Keratinocyte (primary cell): Measurements from ENCODE around the gene MSMP. TPM values are rescaled to one million over a fixed set of nuclear protein-coding genes. Genes with fewer than 3 reads are reported as not detected.
A peak's percentile ranks its signal among the peaks of the same experiment; 100 is the strongest.

ENCODE experiments used
- DNase-seq: peaks from one replicate; pipeline ENCODE4 v3.0.0-alpha.2; 2011; ENCODE audit warnings: low read depth, missing footprints, low spot score
- FAIRE-seq: peaks from 2 replicates; lab custom pipeline; 2011; peaks lifted over from hg19 to GRCh38; lab: Jason Lieb, UNC
- H2AFZ ChIP-seq: 2 replicates; pipeline ENCODE4 v1.6.0; 2012; ENCODE audit warnings: low read length, control low read depth, inconsistent platforms; ENCODE audit not compliant: control insufficient read depth
- H3K27ac ChIP-seq: 2 replicates; pipeline ENCODE4 v1.5.1; 2011; ENCODE audit warnings: low read length; ENCODE audit not compliant: control insufficient read depth, insufficient read depth
- H3K27me3 ChIP-seq: 3 replicates; pipeline ENCODE4 v1.6.0; 2011; ENCODE audit warnings: low read length; ENCODE audit not compliant: control insufficient read depth, insufficient read depth; ENCODE audit errors: extremely low read depth
- H3K36me3 ChIP-seq, 2 experiments: 2 replicates in 1 of 2; 3 replicates in 1 of 2; pipeline ENCODE4 v1.5.1; 2011; ENCODE audit warnings: low read length in 2 of 2, mild to moderate bottlenecking in 1 of 2; ENCODE audit not compliant: control insufficient read depth in 2 of 2, insufficient read depth in 2 of 2; ENCODE audit errors: extremely low read depth in 1 of 2
- H3K4me1 ChIP-seq: 3 replicates; pipeline ENCODE4 v1.5.1; 2011; ENCODE audit warnings: low read length; ENCODE audit not compliant: control insufficient read depth, insufficient read depth; ENCODE audit errors: extremely low read depth
- H3K4me2 ChIP-seq: 3 replicates; pipeline ENCODE4 v1.6.0; 2011; ENCODE audit warnings: low read depth, low read length; ENCODE audit not compliant: control insufficient read depth, insufficient read depth; ENCODE audit errors: extremely low read depth
- H3K4me3 ChIP-seq, 3 experiments: fragments of 200-600 bp in 1 of 3; sonication (generic) in 1 of 3; 2 replicates in 2 of 3; 3 replicates in 1 of 3; pipeline ENCODE4 v1.5.1; 2011 to 2016; ENCODE audit warnings: low read length in 3 of 3, mild to moderate bottlenecking in 3 of 3, control low read depth in 2 of 3, inconsistent platforms in 1 of 3, low read depth in 1 of 3, mixed read lengths in 1 of 3, mixed run types in 1 of 3, moderate library complexity in 1 of 3; ENCODE audit not compliant: control insufficient read depth in 2 of 3, insufficient read depth in 2 of 3; ENCODE audit errors: extremely low read depth in 1 of 3
- H3K79me2 ChIP-seq: 2 replicates; pipeline ENCODE4 v1.6.0; 2012; ENCODE audit warnings: low read length; ENCODE audit not compliant: control insufficient read depth, insufficient read depth
- H3K9ac ChIP-seq: 3 replicates; pipeline ENCODE4 v1.6.0; 2011; ENCODE audit warnings: low read length; ENCODE audit not compliant: control insufficient read depth, insufficient read depth; ENCODE audit errors: extremely low read depth
- H3K9me1 ChIP-seq: 3 replicates; pipeline ENCODE4 v1.6.0; 2011; ENCODE audit warnings: low read length; ENCODE audit not compliant: control insufficient read depth, insufficient read depth; ENCODE audit errors: extremely low read depth
- H3K9me3 ChIP-seq: 2 replicates; pipeline ENCODE4 v1.5.1; 2012; ENCODE audit warnings: low read depth, low read length; ENCODE audit not compliant: control insufficient read depth
- H4K20me1 ChIP-seq: 3 replicates; pipeline ENCODE4 v1.6.0; 2011; ENCODE audit warnings: low read length; ENCODE audit not compliant: control insufficient read depth, insufficient read depth; ENCODE audit errors: extremely low read depth
- EZH2 ChIP-seq: IDR thresholded peaks from one replicate; pipeline ENCODE4 v1.6.1; 2012; ENCODE audit warnings: inconsistent platforms, mild to moderate bottlenecking, low read length, moderate library complexity
- dilution Hi-C: fragments of 300-500 bp; cut with MboI; formaldehyde crosslinking; loops from one replicate; pipeline ENCODE4 v1.7.0; 2020; ENCODE audit warnings: low sequenced_read_pairs; ENCODE audit not compliant: extremely low pct_ligation_motif_present
- polyA plus RNA-seq, 5 experiments: library from polyadenylated mRNA; depleted of rRNA in 3 of 5; stranded (reverse) in 3 of 5; stranded (forward) in 1 of 5; unstranded in 1 of 5; fragments of >200 nt; gene quantifications; 1 replicate in 1 of 5; 2 replicates in 3 of 5; 3 replicates in 1 of 5; pipeline versions ENCODE4 v1.2.1 to v1.2.3, GENCODE V29; 2011 to 2012; ENCODE audit warnings: missing spikeins in 2 of 5, low read depth in 1 of 5, low replicate concordance in 1 of 5
- TF ChIP-seq, protein P1 (sequence below), 3 experiments: IDR thresholded peaks in 1 of 3; conservative IDR thresholded peaks in 1 of 3; optimal IDR thresholded peaks in 1 of 3; 2 replicates in 2 of 3; 3 replicates in 1 of 3; pipeline versions ENCODE3 to v1.5.1; 2011; ENCODE audit warnings: low read length in 3 of 3, mild to moderate bottlenecking in 3 of 3, moderate library complexity in 2 of 3, control low read depth in 1 of 3, inconsistent platforms in 1 of 3; ENCODE audit not compliant: insufficient read depth in 2 of 3; ENCODE audit errors: extremely low read depth in 1 of 3

The MSMP gene
- polyA plus RNA-seq, 1 donor (not counting 4 experiments of a cell fraction or from before 2014, with no cell fraction given), result not detected

DNA sequence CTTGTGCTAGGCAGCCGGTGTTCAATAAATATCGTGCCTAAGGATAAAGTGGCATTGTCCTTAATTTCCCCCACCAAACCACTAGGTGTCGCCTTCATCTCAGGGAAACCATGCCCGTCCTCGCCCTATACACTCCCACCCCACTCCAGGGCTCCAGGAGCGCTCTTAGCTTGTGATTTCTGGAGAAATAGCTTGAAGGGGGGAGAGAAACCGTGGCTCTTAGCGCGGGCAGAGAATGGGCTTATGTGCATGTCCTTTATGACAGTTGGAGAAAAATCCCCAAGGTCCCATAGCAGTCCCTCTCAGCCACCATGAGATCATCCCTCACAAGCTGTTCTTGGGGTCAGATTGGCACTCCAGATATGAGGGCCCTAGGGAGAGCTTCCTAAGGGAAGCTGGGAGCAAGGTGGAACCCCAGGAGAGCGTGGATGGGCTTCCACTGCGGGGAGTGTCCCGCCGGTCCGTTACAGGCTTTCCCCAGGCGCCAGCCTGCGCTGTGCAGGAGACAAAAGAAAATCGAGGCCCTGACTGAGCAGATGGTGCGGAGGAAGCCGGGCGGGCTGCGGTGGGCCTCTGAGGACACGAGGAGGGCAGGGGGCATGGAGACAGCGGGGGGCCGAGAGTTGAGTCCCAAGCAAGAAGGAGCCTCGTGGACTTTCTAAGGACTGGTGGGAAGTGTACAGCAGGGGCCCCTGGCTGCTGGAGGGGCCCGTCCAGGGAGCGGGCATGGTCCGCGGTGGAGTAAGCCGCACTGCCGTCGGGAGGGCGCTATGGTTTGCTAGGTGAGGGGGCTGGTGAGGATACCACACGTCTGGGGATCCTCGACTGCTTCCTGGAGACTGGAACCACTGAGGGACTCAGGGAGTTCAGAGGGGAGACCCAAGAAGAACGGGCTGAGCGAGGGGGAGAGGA is 36.6 kb upstream of the MSMP start:
- H4K20me1 ChIP-seq, result no peaks in the 10 kb centered on the region
- dilution Hi-C loops, result no loop called here
- no peaks in the 10 kb centered on the region for H3K36me3 ChIP-seq
- FAIRE-seq (peak; percentile 93), DNase-seq (peak; percentile 32)
- H3K4me3 ChIP-seq, result no peak overlapping the region
- H3K27ac ChIP-seq, result no peak overlapping the region
- H3K4me2 ChIP-seq, result no peak overlapping the region
- no peaks in the 10 kb centered on the region for H3K79me2 ChIP-seq
- H3K4me1 ChIP-seq, result peaks cover 4% of the 10 kb centered on the region
- no peaks in the 10 kb centered on the region for H3K9me3 ChIP-seq
- H3K9ac ChIP-seq, result no peak overlapping the region
- no peaks in the 10 kb centered on the region for H3K9me1 ChIP-seq
- H2AFZ ChIP-seq, result peak overlapping the region; percentile 47
- no peaks in the 10 kb centered on the region for H3K27me3 ChIP-seq
- TF ChIP-seq, protein P1, sequence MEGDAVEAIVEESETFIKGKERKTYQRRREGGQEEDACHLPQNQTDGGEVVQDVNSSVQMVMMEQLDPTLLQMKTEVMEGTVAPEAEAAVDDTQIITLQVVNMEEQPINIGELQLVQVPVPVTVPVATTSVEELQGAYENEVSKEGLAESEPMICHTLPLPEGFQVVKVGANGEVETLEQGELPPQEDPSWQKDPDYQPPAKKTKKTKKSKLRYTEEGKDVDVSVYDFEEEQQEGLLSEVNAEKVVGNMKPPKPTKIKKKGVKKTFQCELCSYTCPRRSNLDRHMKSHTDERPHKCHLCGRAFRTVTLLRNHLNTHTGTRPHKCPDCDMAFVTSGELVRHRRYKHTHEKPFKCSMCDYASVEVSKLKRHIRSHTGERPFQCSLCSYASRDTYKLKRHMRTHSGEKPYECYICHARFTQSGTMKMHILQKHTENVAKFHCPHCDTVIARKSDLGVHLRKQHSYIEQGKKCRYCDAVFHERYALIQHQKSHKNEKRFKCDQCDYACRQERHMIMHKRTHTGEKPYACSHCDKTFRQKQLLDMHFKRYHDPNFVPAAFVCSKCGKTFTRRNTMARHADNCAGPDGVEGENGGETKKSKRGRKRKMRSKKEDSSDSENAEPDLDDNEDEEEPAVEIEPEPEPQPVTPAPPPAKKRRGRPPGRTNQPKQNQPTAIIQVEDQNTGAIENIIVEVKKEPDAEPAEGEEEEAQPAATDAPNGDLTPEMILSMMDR (optimal IDR thresholded peaks at IDR 0.05 in 1 of 3, IDR thresholded peaks at IDR 0.05 in 1 of 3, conservative IDR thresholded peaks at IDR 0.05 in 1 of 3; ENCODE audit: extremely low read depth in 1 of 3, insufficient read depth in 2 of 3, low read length in 3 of 3), result peak; percentile 88 to 97 (median 91)
- no peak for TF ChIP-seq EZH2

DNA sequence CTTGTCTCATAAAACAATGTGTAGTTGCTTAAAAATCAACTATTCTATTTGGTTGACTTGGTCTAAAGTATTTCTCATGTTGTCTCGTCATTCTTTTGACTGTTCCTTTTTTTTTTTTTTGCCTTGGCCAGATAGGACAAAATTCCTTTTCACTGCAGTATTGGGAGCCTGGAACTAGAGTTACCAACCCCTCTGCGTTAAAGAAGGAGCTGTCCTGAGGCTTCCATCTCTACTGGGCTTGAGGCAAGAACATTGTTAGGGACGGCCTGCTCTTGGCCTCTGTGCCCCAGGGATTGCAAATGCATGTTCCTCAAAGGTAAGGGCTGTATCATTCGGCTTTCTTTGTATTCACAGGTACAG is 35.9 kb upstream of the MSMP start:
- TF ChIP-seq EZH2, result no peak
- TF ChIP-seq, protein P1 (optimal IDR thresholded peaks at IDR 0.05 in 1 of 3, IDR thresholded peaks at IDR 0.05 in 1 of 3, conservative IDR thresholded peaks at IDR 0.05 in 1 of 3; ENCODE audit: extremely low read depth in 1 of 3, insufficient read depth in 2 of 3, low read length in 3 of 3), result no peak
- no peak overlapping the region for H3K9ac ChIP-seq
- H3K9me3 ChIP-seq, result no peaks in the 10 kb centered on the region
- no peak for FAIRE-seq
- H2AFZ ChIP-seq, result no peak overlapping the region
- dilution Hi-C loops, result no loop called here
- no peak overlapping the region for H3K4me2 ChIP-seq
- no peaks in the 10 kb centered on the region for H4K20me1 ChIP-seq
- H3K27me3 ChIP-seq, result no peaks in the 10 kb centered on the region
- no peak overlapping the region for H3K27ac ChIP-seq
- no peaks in the 10 kb centered on the region for H3K36me3 ChIP-seq
- no peaks in the 10 kb centered on the region for H3K79me2 ChIP-seq
- H3K4me1 ChIP-seq, result no peaks in the 10 kb centered on the region
- DNase-seq, result no peak
- no peak overlapping the region for H3K4me3 ChIP-seq
- H3K9me1 ChIP-seq, result no peaks in the 10 kb centered on the region
